GM12873 (cell line): ENCODE results near the gene ABHD12B.

Experiments used
- CTCF ChIP-seq: IDR thresholded peaks from 2 replicates; pipeline ENCODE4 v1.5.1; 2012; ENCODE audit warnings: low read depth, mild to moderate bottlenecking, moderate library complexity, low read length, control low read depth; ENCODE audit not compliant: insufficient read depth; ENCODE audit errors: missing control alignments

Gene ABHD12B

GRCh38 chr14:50834802-50835276 is 37.0 kb upstream of the ABHD12B start:
- TF ChIP-seq CTCF, result no peak

DNA sequence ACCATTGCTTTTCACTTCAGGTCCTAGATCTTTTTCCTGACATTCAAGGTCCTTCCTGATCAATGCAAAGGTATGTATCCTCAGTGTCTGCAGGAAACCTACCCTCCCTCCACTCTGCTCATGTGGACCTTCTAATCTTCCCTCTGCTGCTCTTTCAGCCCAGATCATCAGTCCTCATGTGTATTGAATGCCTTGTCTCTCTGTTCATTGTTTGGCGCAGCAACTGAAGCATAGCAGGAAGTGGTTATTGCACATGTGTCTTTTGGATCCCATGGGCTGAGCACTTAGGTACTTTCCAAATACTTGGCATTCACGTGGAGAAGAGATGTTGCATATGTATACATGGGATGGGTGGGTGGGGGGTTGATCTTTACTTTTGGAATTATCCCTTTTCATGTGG is 36.6 kb upstream of the ABHD12B start:
- TF ChIP-seq CTCF, result no peak

DNA sequence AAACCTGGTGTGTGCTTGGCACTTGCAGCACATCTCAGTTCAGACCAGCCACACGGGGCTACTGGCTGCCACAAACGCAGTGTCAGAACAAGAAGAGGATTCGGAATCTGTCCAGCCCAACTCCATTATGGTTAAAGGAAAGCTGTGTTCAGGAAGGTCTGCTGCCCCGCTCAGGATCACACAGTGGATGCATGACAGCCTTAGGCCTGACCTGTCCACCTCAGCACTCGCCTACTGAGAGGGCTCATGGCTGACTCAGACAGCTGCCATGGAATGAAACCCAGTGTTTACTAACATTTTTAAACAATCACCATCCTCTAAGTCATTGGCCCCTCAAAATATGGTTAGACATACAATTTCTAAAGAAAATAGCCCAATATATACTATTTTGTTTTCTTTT is 35.3 kb upstream of the ABHD12B start:
- TF ChIP-seq CTCF, result no peak

GRCh38 chr14:50837271-50837670 is 34.6 kb upstream of the ABHD12B start:
- TF ChIP-seq CTCF, result no peak

DNA sequence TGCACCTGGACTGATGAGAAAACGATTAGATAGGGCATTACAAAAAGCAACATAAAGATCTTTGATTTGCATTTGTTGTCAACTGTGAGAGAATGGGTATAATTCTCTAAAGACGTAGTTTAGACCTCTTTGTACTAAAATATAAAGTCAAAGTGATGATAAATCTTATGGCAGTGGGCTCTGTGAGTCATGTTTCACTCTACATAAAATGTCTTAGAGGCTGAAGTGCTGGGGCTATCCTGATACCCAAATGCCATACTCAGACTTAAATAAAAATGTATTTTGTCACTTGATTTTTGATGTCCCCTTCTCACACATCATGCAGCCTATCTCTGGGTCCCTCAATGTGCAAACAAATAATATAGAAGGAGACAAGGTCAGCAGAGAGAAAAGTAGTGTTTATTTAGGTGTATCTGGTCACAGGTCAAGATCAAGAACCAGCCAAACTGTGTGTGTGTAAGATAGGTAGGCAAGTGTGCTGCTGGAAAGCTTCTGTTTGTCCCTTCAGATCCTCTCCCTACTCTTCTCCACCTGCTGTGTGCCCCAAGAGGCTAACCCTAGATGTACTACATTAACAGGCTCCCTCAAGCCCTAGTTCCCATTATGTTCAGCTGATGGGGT is 33.9 kb upstream of the ABHD12B start:
- no peak for TF ChIP-seq CTCF

DNA sequence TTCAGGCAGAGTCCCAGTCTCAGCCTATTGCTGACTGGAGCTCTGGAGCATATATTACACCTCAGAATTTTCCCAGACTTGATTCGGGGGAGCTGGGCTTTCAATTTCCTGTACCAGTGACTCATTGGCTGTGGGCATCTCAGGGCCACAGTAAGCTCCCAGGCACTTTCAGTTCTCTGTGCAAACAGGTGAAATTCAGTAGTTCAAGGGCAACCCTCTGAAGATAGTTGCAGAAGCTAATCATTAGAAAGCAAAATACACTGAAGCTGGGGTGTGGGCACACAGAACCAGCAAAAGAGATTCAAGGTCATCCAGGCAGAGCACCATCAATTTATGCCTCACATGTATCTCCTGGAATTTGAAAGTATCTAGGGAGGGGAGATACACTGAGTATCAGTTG is 32.8 kb upstream of the ABHD12B start:
- no peak for TF ChIP-seq CTCF

DNA sequence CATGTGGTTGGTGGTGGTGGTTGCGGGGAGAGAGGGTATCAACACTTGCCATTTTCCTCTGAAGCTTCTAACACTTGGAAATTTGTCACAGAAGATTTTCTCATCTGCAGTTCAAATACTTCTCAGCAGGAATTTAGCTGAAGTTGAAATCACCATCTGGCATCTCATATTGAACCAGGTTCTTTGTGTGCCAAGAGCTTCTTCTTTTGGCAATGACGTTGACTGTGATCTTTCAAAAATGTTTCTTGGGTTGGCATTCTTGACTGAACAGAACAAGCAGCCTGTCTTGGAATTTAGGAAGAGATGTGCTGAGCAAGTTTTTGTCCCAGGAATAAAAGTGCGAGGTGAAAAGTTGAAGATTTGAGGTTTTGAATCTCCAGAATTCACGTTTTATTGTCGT is 32.2 kb upstream of the ABHD12B start:
- TF ChIP-seq CTCF, result no peak

- TF ChIP-seq CTCF, result no peak
Observed at GRCh38 chr14:50844391-50844790, 27.5 kb upstream of the ABHD12B start.
